Astrocyte (in vitro differentiated cells and primary cell): ENCODE data around the gene DFFB.

Experiments
- CTCF ChIP-seq: IDR thresholded peaks from 2 replicates; pipeline ENCODE4 v1.5.1; 2011; ENCODE audit warnings: low read depth, mild to moderate bottlenecking, inconsistent platforms, low read length, moderate library complexity; ENCODE audit not compliant: insufficient read depth
- EZH2 ChIP-seq: IDR thresholded peaks from 2 replicates; pipeline ENCODE4 v1.6.1; 2012; ENCODE audit warnings: mild to moderate bottlenecking, low read length, inconsistent platforms; ENCODE audit not compliant: insufficient read depth

GRCh38 chr1:3895279-3895950, 38.1 kb downstream of the DFFB start:
- TF ChIP-seq CTCF, result no peak
- no peak for TF ChIP-seq EZH2
